T-helper 17 cell (primary cell): ENCODE data around the gene HTR2C. TPM values are rescaled to one million over a fixed set of nuclear protein-coding genes. Genes with fewer than 3 reads are reported as not detected.
"Not testable (repeated sequence)": the region's sequence is repeated elsewhere in the genome, so short reads cannot be mapped to it uniquely, and the experiment has no call there.

Experiments used
- ATAC-seq: fragments of 150-1000 bp; cut with Tn5 transposase; 2 replicates; pipeline ENCODE4 v1.10.0; 2021; ENCODE audit warnings: mild to moderate bottlenecking, moderate library complexity
- DNase-seq, 3 donors: peaks; one replicate each; pipeline versions ENCODE4 v3.0.0 to v3.0.0-alpha.2; 2020 to 2021
- H3K9me3 ChIP-seq: one replicate; pipeline ENCODE4 v1.7.0; 2013; ENCODE audit warnings: low read length, mild to moderate bottlenecking; ENCODE audit not compliant: control insufficient read depth, poor library complexity, severe bottlenecking
- H3K27ac Mint-ChIP-seq: one replicate; pipeline ENCODE4 v1.8.0; 2022; ENCODE audit warnings: mild to moderate bottlenecking, moderate library complexity, mixed read lengths
- H3K27me3 Mint-ChIP-seq: one replicate; pipeline ENCODE4 v1.8.0; 2022; ENCODE audit warnings: mixed read lengths
- H3K36me3 Mint-ChIP-seq: one replicate; pipeline ENCODE4 v1.8.0; 2022; ENCODE audit warnings: low read depth, mixed read lengths
- H3K4me1 Mint-ChIP-seq: one replicate; pipeline ENCODE4 v1.8.0; 2022; ENCODE audit warnings: mild to moderate bottlenecking, mixed read lengths
- H3K4me3 Mint-ChIP-seq: one replicate; pipeline ENCODE4 v1.8.0; 2022; ENCODE audit warnings: mild to moderate bottlenecking, moderate library complexity, mixed read lengths
- total RNA-seq, 4 donors: library from RNA in 2 of 4; stranded (reverse) in 2 of 4; gene quantifications; one replicate each; pipeline ENCODE4 v1.2.3 and lab custom pipeline; 2022 to 2026

Gene HTR2C
- total RNA-seq, result not detected
- 0 reads per million in 2 donors for total RNA-seq (lab: John Stamatoyannopoulos, UW)

- ATAC-seq (no peak), DNase-seq (no peak)
- Mint-ChIP-seq H3K4me1 (no peaks in the 10 kb centered on the region), H3K36me3 (peaks cover 2% of the 10 kb centered on the region), H3K27ac (no peak within 1 kb of the TSS), H3K27me3 (peaks cover 4% of the 10 kb centered on the region), H3K4me3 (no peak within 1 kb of the TSS)
- H3K9me3 ChIP-seq, result no peaks in the 10 kb centered on the region
Measured at GRCh38 chrX:114583646-114584374, at the start of gene HTR2C. TSS of gene HTR2C (plus strand) at chrX:114584086. CDS start at chrX:114726937, 142,851 bp downstream.

GRCh38 chrX:114580336-114580735, 3.5 kb upstream of the HTR2C start:
- peaks cover 4% of the 10 kb centered on the region for H3K27me3 Mint-ChIP-seq
- no peak overlapping the region for H3K27ac Mint-ChIP-seq
- H3K4me3 Mint-ChIP-seq, result no peak overlapping the region
- no peaks in the 10 kb centered on the region for H3K9me3 ChIP-seq
- ATAC-seq (no peak), DNase-seq (no peak)
- no peaks in the 10 kb centered on the region for H3K4me1 Mint-ChIP-seq
- H3K36me3 Mint-ChIP-seq, result peaks cover 2% of the 10 kb centered on the region

GRCh38 chrX:114581528-114582263, 2.2 kb upstream of the HTR2C start:
- no peak for DNase-seq
- H3K9me3 ChIP-seq, result no peaks in the 10 kb centered on the region

GRCh38 chrX:114582264-114582632, 1.6 kb upstream of the HTR2C start:
- peaks cover 4% of the 10 kb centered on the region for H3K27me3 Mint-ChIP-seq
- no peaks in the 10 kb centered on the region for H3K9me3 ChIP-seq
- DNase-seq, result no peak
- H3K4me1 Mint-ChIP-seq, result no peaks in the 10 kb centered on the region
- H3K4me3 Mint-ChIP-seq, result no peak overlapping the region
- H3K27ac Mint-ChIP-seq, result no peak overlapping the region
- H3K36me3 Mint-ChIP-seq, result peaks cover 2% of the 10 kb centered on the region
- ATAC-seq, result no peak

More at GRCh38 chrX:114581528-114582263, 2.2 kb upstream of the HTR2C start:
- H3K4me3 Mint-ChIP-seq, result no peak overlapping the region
- no peak overlapping the region for H3K27ac Mint-ChIP-seq
- no peak for ATAC-seq
- peaks cover 2% of the 10 kb centered on the region for H3K36me3 Mint-ChIP-seq
- H3K4me1 Mint-ChIP-seq, result no peaks in the 10 kb centered on the region
- H3K27me3 Mint-ChIP-seq, result peaks cover 4% of the 10 kb centered on the region

- DNase-seq, result no peak
- Mint-ChIP-seq H3K27me3 (peaks cover 4% of the 10 kb centered on the region), H3K36me3 (peaks cover 2% of the 10 kb centered on the region), H3K27ac (no peak overlapping the region), H3K4me1 (no peaks in the 10 kb centered on the region), H3K4me3 (no peak overlapping the region)
- H3K9me3 ChIP-seq, result no peaks in the 10 kb centered on the region
- no peak for ATAC-seq
Measured at GRCh38 chrX:114582698-114583395, 1.0 kb upstream of the HTR2C start.

GRCh38 chrX:114584375-114584943, 573 bp downstream of the HTR2C start:
- peaks cover 2% of the 10 kb centered on the region for H3K36me3 Mint-ChIP-seq
- no peak overlapping the region for H3K27ac Mint-ChIP-seq

GRCh38 chrX:114584983-114585842, 1.3 kb downstream of the HTR2C start:
- Mint-ChIP-seq H3K36me3 (peaks cover 2% of the 10 kb centered on the region), H3K27ac (no peak overlapping the region), H3K4me1 (no peaks in the 10 kb centered on the region), H3K4me3 (no peak overlapping the region), H3K27me3 (peaks cover 4% of the 10 kb centered on the region)
- no peaks in the 10 kb centered on the region for H3K9me3 ChIP-seq
- ATAC-seq, result no peak
- no peak for DNase-seq

More at GRCh38 chrX:114584375-114584943, 573 bp downstream of the HTR2C start:
- no peaks in the 10 kb centered on the region for H3K9me3 ChIP-seq
- ATAC-seq (no peak), DNase-seq (no peak)
- Mint-ChIP-seq H3K27me3 (peaks cover 4% of the 10 kb centered on the region), H3K4me3 (no peak overlapping the region), H3K4me1 (no peaks in the 10 kb centered on the region)

GRCh38 chrX:114591121-114591520, 7.2 kb downstream of the HTR2C start:
- no peaks in the 10 kb centered on the region for H3K27me3 Mint-ChIP-seq
- H3K36me3 Mint-ChIP-seq, result no peaks in the 10 kb centered on the region
- no peak overlapping the region for H3K27ac Mint-ChIP-seq
- DNase-seq (no peak), ATAC-seq (no peak)
- H3K4me1 Mint-ChIP-seq, result no peaks in the 10 kb centered on the region
- H3K9me3 ChIP-seq, result no peaks in the 10 kb centered on the region
- H3K4me3 Mint-ChIP-seq, result no peak overlapping the region

- no peaks in the 10 kb centered on the region for H3K27me3 Mint-ChIP-seq
- H3K9me3 ChIP-seq, result no peaks in the 10 kb centered on the region
- DNase-seq (no peak), ATAC-seq (no peak)
- H3K36me3 Mint-ChIP-seq, result no peaks in the 10 kb centered on the region
- no peak overlapping the region for H3K27ac Mint-ChIP-seq
- no peaks in the 10 kb centered on the region for H3K4me1 Mint-ChIP-seq
- H3K4me3 Mint-ChIP-seq, result no peak overlapping the region
Measured at GRCh38 chrX:114599305-114599704, 15.4 kb downstream of the HTR2C start.

- Mint-ChIP-seq H3K36me3 (no peaks in the 10 kb centered on the region), H3K4me1 (no peaks in the 10 kb centered on the region), H3K4me3 (no peak overlapping the region), H3K27ac (no peak overlapping the region), H3K27me3 (no peaks in the 10 kb centered on the region)
- H3K9me3 ChIP-seq, result no peaks in the 10 kb centered on the region
- DNase-seq (no peak), ATAC-seq (no peak)
Measured at GRCh38 chrX:114599911-114600310, 16.0 kb downstream of the HTR2C start.

- not testable (repeated sequence) for H3K4me1 Mint-ChIP-seq, DNase-seq, H3K27me3 Mint-ChIP-seq, H3K4me3 Mint-ChIP-seq, ATAC-seq, H3K36me3 Mint-ChIP-seq, H3K9me3 ChIP-seq, H3K27ac Mint-ChIP-seq
Measured at GRCh38 chrX:114606619-114607018, 22.7 kb downstream of the HTR2C start.

- ATAC-seq (no peak), DNase-seq (no peak)
Measured at GRCh38 chrX:114611018-114611619, 27.2 kb downstream of the HTR2C start.

More at GRCh38 chrX:114611018-114611619, 27.2 kb downstream of the HTR2C start:
- no peaks in the 10 kb centered on the region for H3K4me1 Mint-ChIP-seq
- no peaks in the 10 kb centered on the region for H3K36me3 Mint-ChIP-seq
- H3K27ac Mint-ChIP-seq, result no peak overlapping the region
- H3K4me3 Mint-ChIP-seq, result no peak overlapping the region
- H3K27me3 Mint-ChIP-seq, result no peaks in the 10 kb centered on the region
- H3K9me3 ChIP-seq, result no peaks in the 10 kb centered on the region
